K562 (cell line): ENCODE measurements around the gene RNF113A. TPM values are rescaled to one million over a fixed set of nuclear protein-coding genes. Genes with fewer than 3 reads are reported as not detected.

Source experiments
- ATAC-seq: fragments of 200-7000 bp; cut with Tn5 transposase; 3 replicates; pipeline ENCODE4 v1.9.1; 2020; ENCODE audit warnings: moderate library complexity
- BruUV-seq: library from RNA; stranded (reverse); fragments of 400-500 nt; replicated peaks from 2 replicates; lab custom pipeline; 2021; lab: Mats Ljungman, UMichigan
- CTCF ChIA-PET: fragments of 300-600 bp; formaldehyde crosslinking; extraction: SDS; loops from one replicate; lab custom pipeline; 2021; ENCODE audit warnings: low intra/inter-chr PET ratio; lab: Yijun Ruan, JAX
- POLR2A ChIA-PET: fragments of 300-600, 350-650 bp; sonication (Branson Sonifier 250); formaldehyde crosslinking; extraction: SDS; loops from one replicate; lab custom pipeline; 2021; ENCODE audit warnings: antibody characterized with exemption, inconsistent platforms; lab: Yijun Ruan, JAX
- DNase-seq, 4 experiments: peaks; one replicate each; pipeline versions ENCODE4 v3.0.0 to v3.0.0-alpha.2; 2011 to 2018; ENCODE audit warnings: low spot score in 3 of 4, mixed read lengths in 3 of 4; ENCODE audit errors: extremely low read depth in 1 of 4
- FAIRE-seq: peaks from 2 replicates; lab custom pipeline; 2011; peaks lifted over from hg19 to GRCh38; lab: Jason Lieb, UNC
- H2AFZ ChIP-seq: 2 replicates; pipeline ENCODE4 v1.6.0; 2011; ENCODE audit warnings: low read depth, low read length, control low read depth, inconsistent platforms
- H3K27ac ChIP-seq: fragments of 200-600 bp; 3 replicates; pipeline ENCODE4 v1.8.0; 2011; ENCODE audit warnings: low read depth, mild to moderate bottlenecking, control low read depth, inconsistent platforms, low read length, moderate library complexity, mixed read lengths; ENCODE audit errors: extremely low read depth
- H3K27me3 ChIP-seq, 2 experiments: fragments of 300-600 bp in 1 of 2; 2 replicates in 1 of 2; 3 replicates in 1 of 2; pipeline versions ENCODE4 v1.6.0 to v1.8.0; 2011; ENCODE audit warnings: inconsistent platforms in 2 of 2, low read length in 2 of 2, mild to moderate bottlenecking in 1 of 2, mixed read lengths in 1 of 2, moderate library complexity in 1 of 2; ENCODE audit not compliant: control insufficient read depth in 2 of 2, insufficient read depth in 2 of 2
- H3K36me3 ChIP-seq: fragments of 300-600 bp; 3 replicates; pipeline ENCODE4 v1.8.0; 2011; ENCODE audit warnings: mild to moderate bottlenecking, low read length, inconsistent platforms; ENCODE audit not compliant: control insufficient read depth, insufficient read depth
- H3K4me1 ChIP-seq, 2 experiments: fragments of 200-600 bp in 1 of 2; replicated peaks in 1 of 2; 2 replicates in 1 of 2; 3 replicates in 1 of 2; pipeline versions ENCODE4 v1.5.1 to v1.8.0; 2011; ENCODE audit warnings: inconsistent platforms in 2 of 2, low read length in 2 of 2, mild to moderate bottlenecking in 1 of 2, mixed read lengths in 1 of 2, moderate library complexity in 1 of 2; ENCODE audit not compliant: control insufficient read depth in 2 of 2, insufficient read depth in 2 of 2
- H3K4me2 ChIP-seq: 2 replicates; pipeline ENCODE4 v1.6.1; 2011; ENCODE audit warnings: low read length, control low read depth, inconsistent platforms, mixed read lengths; ENCODE audit not compliant: insufficient read depth
- H3K4me3 ChIP-seq: fragments of 200-600 bp; sonication (generic), shearing (Covaris generic); 2 replicates; pipeline ENCODE4 v1.5.1; 2016; ENCODE audit warnings: control low read depth, inconsistent platforms
- H3K79me2 ChIP-seq: fragments of 200-600 bp; 3 replicates; pipeline ENCODE4 v1.8.0; 2011; ENCODE audit warnings: low read length, inconsistent platforms; ENCODE audit not compliant: control insufficient read depth, insufficient read depth
- H3K9ac ChIP-seq, 2 experiments: 2 replicates each; pipeline versions ENCODE4 v1.6.0 to v1.6.1; 2011; ENCODE audit warnings: low read depth in 2 of 2, low read length in 2 of 2, control low read depth in 1 of 2, inconsistent platforms in 1 of 2, mild to moderate bottlenecking in 1 of 2, mixed read lengths in 1 of 2; ENCODE audit not compliant: insufficient read depth in 1 of 2
- H3K9me1 ChIP-seq: one replicate; pipeline ENCODE4 v1.6.0; 2011; ENCODE audit warnings: inconsistent platforms, mild to moderate bottlenecking, low read length, moderate library complexity; ENCODE audit not compliant: control insufficient read depth, insufficient read depth
- H3K9me3 ChIP-seq: replicated peaks from 2 replicates; pipeline ENCODE4 v1.5.1; 2011; ENCODE audit warnings: low read depth, low read length, inconsistent platforms; ENCODE audit not compliant: control insufficient read depth, insufficient read depth
- H4K20me1 ChIP-seq: replicated peaks from 2 replicates; pipeline ENCODE4 v1.6.1; 2011; ENCODE audit warnings: low read length, inconsistent platforms, mixed read lengths; ENCODE audit not compliant: control insufficient read depth, insufficient read depth
- BMI1 ChIP-seq: fragments of 150-350 bp; IDR thresholded peaks from 2 replicates; pipeline ENCODE4 v1.6.1; 2014; ENCODE audit warnings: low read length
- CHD1 ChIP-seq: fragments of 200-600 bp; sonication (generic); IDR thresholded peaks from one replicate; pipeline ENCODE4 v1.6.1; 2012; ENCODE audit warnings: mild to moderate bottlenecking, moderate library complexity, low read length, inconsistent platforms
- CSDE1 ChIP-seq, 2 experiments: fragments of 450-650 bp; IDR thresholded peaks; 2 replicates each; pipeline ENCODE4 v1.6.1; 2016; ENCODE audit warnings: mild to moderate bottlenecking in 1 of 2
- CXXC5 ChIP-seq: fragments of 250-450 bp; sonication (Bioruptor Pico); IDR thresholded peaks from 2 replicates; pipeline ENCODE4 v1.8.0; 2022; ENCODE audit warnings: inconsistent platforms, mild to moderate bottlenecking, moderate library complexity
- ELK1 ChIP-seq: sonication (generic); formaldehyde crosslinking; IDR thresholded peaks from 2 replicates; pipeline ENCODE4 v1.8.1; 2022; ENCODE audit warnings: missing genetic modification reagents
- HMG20A ChIP-seq: fragments of 450-650 bp; formaldehyde crosslinking; conservative IDR thresholded peaks from 2 replicates; pipeline ENCODE4 v1.4.0; 2020; ENCODE audit warnings: mild to moderate bottlenecking, mixed read lengths
- MCM5 ChIP-seq: fragments of 450-650 bp; IDR thresholded peaks from 2 replicates; pipeline ENCODE4 v1.6.1; 2016; ENCODE audit warnings: low read depth
- NFIC ChIP-seq: fragments of 450-650 bp; IDR thresholded peaks from 2 replicates; pipeline ENCODE4 v1.6.1; 2017; ENCODE audit warnings: mild to moderate bottlenecking, inconsistent platforms
- PHF8 ChIP-seq: fragments of 200-600 bp; sonication (generic); IDR thresholded peaks from 2 replicates; pipeline ENCODE4 v1.6.1; 2012; ENCODE audit warnings: mixed run types, mild to moderate bottlenecking, inconsistent platforms, low read length, moderate library complexity, borderline replicate concordance
- RB1 ChIP-seq: fragments of 450-650 bp; IDR thresholded peaks from 2 replicates; pipeline ENCODE4 v1.6.1; 2017; ENCODE audit warnings: low read depth, mild to moderate bottlenecking
- TAF9B ChIP-seq: fragments of 450-650 bp; IDR thresholded peaks from 2 replicates; pipeline ENCODE4 v1.6.1; 2018; ENCODE audit warnings: mild to moderate bottlenecking; ENCODE audit not compliant: partially characterized antibody
- XRCC4 ChIP-seq: IDR thresholded peaks from one replicate; pipeline ENCODE4 v1.6.1; 2011; ENCODE audit not compliant: insufficient read depth, insufficient read length; ENCODE audit errors: extremely low read depth
- ZNF133 ChIP-seq: fragments of 250-450 bp; sonication (Bioruptor Pico); IDR thresholded peaks from 2 replicates; pipeline ENCODE4 v1.4.0; 2020; ENCODE audit warnings: mild to moderate bottlenecking
- ZNF518B ChIP-seq: fragments of 250-450 bp; sonication (Bioruptor Pico); IDR thresholded peaks from 2 replicates; pipeline ENCODE4 v1.5.0; 2021; ENCODE audit warnings: mild to moderate bottlenecking, moderate library complexity
- WGBS: fragments of 100-300 bp; shearing (Covaris generic); methylation state at CpG from one replicate; pipeline ENCODE4 v1.1.6; 2016; ENCODE audit warnings: low coverage, mixed read lengths; ENCODE audit not compliant: insufficient coverage; ENCODE audit errors: missing lambda C conversion rate; 5-methylcytosine and 5-hydroxymethylcytosine counted together
- in situ Hi-C: fragments of 300-500 bp; cut with MboI; formaldehyde crosslinking; loops from 4 replicates; pipeline ENCODE4 v1.15.0; 2018; ENCODE audit warnings: inconsistent platforms, mixed read lengths
- intact Hi-C: fragments of 100-400 bp; cut with micrococcal nuclease; formaldehyde crosslinking; loops from 2 replicates; pipeline ENCODE4 v1.14.2; 2022
- polyA plus RNA-seq, 8 experiments: library from polyadenylated mRNA; depleted of rRNA in 4 of 8; stranded (reverse) in 5 of 8; unstranded in 3 of 8; fragments of >200 nt; fragmentation: Nextera tagmentation in 2 of 8; fragmentation: Illumina TruSeq in 1 of 8; extraction: Ambion mirVana in 2 of 8; extraction: Trizol in 1 of 8; gene quantifications; 2 replicates each; pipeline versions ENCODE4 v1.2.1 to v1.2.3, GENCODE V29; 2011 to 2014; ENCODE audit warnings: inconsistent platforms in 1 of 8, missing spikeins in 1 of 8
- total RNA-seq, 7 experiments: library from RNA; depleted of rRNA in 6 of 7; stranded (reverse); fragments of >200 nt in 6 of 7; fragmentation: Illumina TruSeq in 2 of 7; extraction: Trizol in 2 of 7; gene quantifications; 2 replicates each; pipeline versions ENCODE4 v1.2.1 to v1.2.3, GENCODE V29; 2011 to 2021; ENCODE audit warnings: low replicate concordance in 1 of 7

Gene RNF113A
- total and polyA plus RNA-seq, 9 of the 15 experiments (the other 6 are each of a cell fraction or from before 2014, with no cell fraction given), result 21.2 to 38.4 (median 28.1) TPM

- TF ChIP-seq HMG20A (CRISPR knock-in tag) (no peak), TAF9B (no peak)
Measured at GRCh38 chrX:119833905-119834304, 37.6 kb downstream of the RNF113A start (continued).

- no peak overlapping the region for H3K27ac ChIP-seq
- no peak overlapping the region for H3K9ac ChIP-seq
- POLR2A ChIA-PET, result no interaction called here
- in situ Hi-C loops (no loop called here), intact Hi-C loops (no loop called here)
- H4K20me1 ChIP-seq, result no peaks in the 10 kb centered on the region
- ATAC-seq (no peak), DNase-seq (no peak), FAIRE-seq (no peak)
- H3K36me3 ChIP-seq, result peaks cover 24% of the 10 kb centered on the region; the same call in 1 of the 3 replicates
- CTCF ChIA-PET, result no interaction called here
- 100% methylated on average over 2 of the region's 5 CpGs for WGBS
- TF ChIP-seq NFIC (no peak), CXXC5 (CRISPR knock-in tag) (no peak), ZNF133 (CRISPR knock-in tag) (no peak), XRCC4 (no peak), MCM5 (no peak), PHF8 (no peak), CHD1 (no peak), ELK1 (no peak), CSDE1 (IDR thresholded peaks at IDR 0.05) (no peak), ZNF518B (CRISPR knock-in tag) (no peak), RB1 (no peak), BMI1 (no peak)
- no peak overlapping the region for H3K4me2 ChIP-seq
- no peaks in the 10 kb centered on the region for H3K79me2 ChIP-seq
- no TSS peak for BruUV-seq
- H2AFZ ChIP-seq, result no peak overlapping the region
- no peaks in the 10 kb centered on the region for H3K9me3 ChIP-seq
- no peak overlapping the region for H3K4me3 ChIP-seq
- H3K9me1 ChIP-seq, result no peaks in the 10 kb centered on the region
- no peaks in the 10 kb centered on the region for H3K4me1 ChIP-seq
- H3K27me3 ChIP-seq, result no peaks in the 10 kb centered on the region
Measured at GRCh38 chrX:119828446-119828845, 43.1 kb downstream of the RNF113A start.
